Thyroid gland (tissue), 4 donors: ENCODE results near the gene PCDHA1. TPM values are rescaled to one million over a fixed set of nuclear protein-coding genes. Genes with fewer than 3 reads are reported as not detected.
"Not testable (repeated sequence)": the region's sequence is repeated elsewhere in the genome, so short reads cannot be mapped to it uniquely, and the experiment has no call there.

Source experiments
- DNase-seq, 2 donors: peaks; one replicate each; pipeline ENCODE4 v3.0.0-alpha.2; 2019
- H3K27ac ChIP-seq, 3 donors: fragments of 200-600 bp; sonication (generic); 1 replicate in 2 of 3; 2 replicates in 1 of 3; pipeline ENCODE4 v1.5.1; 2016 to 2019; ENCODE audit warnings: mild to moderate bottlenecking in 1 of 3, moderate library complexity in 1 of 3
- H3K27me3 ChIP-seq: fragments of 200-600 bp; sonication (generic); one replicate; pipeline ENCODE4 v1.5.1; 2019
- H3K36me3 ChIP-seq, 2 donors: fragments of 200-600 bp; sonication (generic); one replicate each; pipeline ENCODE4 v1.5.1; 2016 to 2019
- H3K4me1 ChIP-seq, 2 donors: fragments of 200-600 bp; sonication (generic); one replicate each; pipeline ENCODE4 v1.5.1; 2017 to 2019
- H3K4me3 ChIP-seq, 3 donors: fragments of 200-600 bp; sonication (generic); replicated peaks in 1 of 3; 1 replicate in 2 of 3; 2 replicates in 1 of 3; pipeline ENCODE4 v1.5.1; 2016; ENCODE audit warnings: mild to moderate bottlenecking in 1 of 3
- H3K9me3 ChIP-seq: fragments of 200-600 bp; sonication (generic); one replicate; pipeline ENCODE4 v1.5.1; 2017
- CTCF ChIP-seq, 6 experiments: fragments of 200-600 bp in 3 of 6; fragments of 450-650 bp in 3 of 6; sonication (generic) in 3 of 6; IDR thresholded peaks; one replicate each; pipeline ENCODE4 v1.5.1; 2016 to 2019; ENCODE audit warnings: antibody characterized with exemption in 6 of 6, mild to moderate bottlenecking in 2 of 6, inconsistent platforms in 1 of 6, moderate library complexity in 1 of 6
- POLR2A ChIP-seq, 2 donors: fragments of 450-650 bp; IDR thresholded peaks; one replicate each; pipeline ENCODE4 v1.6.1; 2017; ENCODE audit warnings: antibody characterized with exemption in 2 of 2, mild to moderate bottlenecking in 2 of 2, moderate library complexity in 1 of 2
- WGBS, 2 donors: methylation state at CpG; one replicate each; pipeline ENCODE4 v1.1.5; 2017; 5-methylcytosine and 5-hydroxymethylcytosine counted together
- intact Hi-C: fragments of 100-400 bp; cut with DNase I; formaldehyde crosslinking; loops from one replicate; pipeline ENCODE4 v1.15.1; 2023
- total RNA-seq, 4 donors: library from RNA; depleted of rRNA; stranded (reverse); fragments of >200 nt; gene quantifications; one replicate each; pipeline ENCODE4 v1.2.3, GENCODE V29; 2016

The PCDHA1 gene
- total RNA-seq, 4 donors from 2014 or later, result 0.13 TPM; not detected in 3

- TF ChIP-seq POLR2A (IDR thresholded peaks at IDR 0.05), result no peak
- TF ChIP-seq CTCF (IDR thresholded peaks at IDR 0.05), result no peak
- Histone ChIP-seq H3K36me3 (no peaks in the 10 kb centered on the region), H3K27me3 (no peaks in the 10 kb centered on the region), H3K9me3 (peaks cover 3% of the 10 kb centered on the region), H3K4me3 (no peak overlapping the region), H3K27ac (no peak overlapping the region), H3K4me1 (no peaks in the 10 kb centered on the region)
- intact Hi-C loops, result no loop called here
- WGBS, 2 donors, result 78 to 83% methylated on average over 4 of the region's 4 CpGs
- no peak for DNase-seq
Measured at GRCh38 chr5:140767444-140767843, 18.5 kb upstream of the PCDHA1 start.

- intact Hi-C loops, result no loop called here
- H3K9me3 ChIP-seq, result no peaks in the 10 kb centered on the region
- no peak for DNase-seq
- no peak overlapping the region for H3K27ac ChIP-seq
- no peaks in the 10 kb centered on the region for H3K36me3 ChIP-seq
- TF ChIP-seq POLR2A (IDR thresholded peaks at IDR 0.05) (no peak), CTCF (IDR thresholded peaks at IDR 0.05) (no peak)
- no peak overlapping the region for H3K4me3 ChIP-seq
- H3K4me1 ChIP-seq, result no peaks in the 10 kb centered on the region
- H3K27me3 ChIP-seq, result no peaks in the 10 kb centered on the region
- WGBS, 2 donors, result 80 to 84% methylated on average over 1 of the region's 1 CpG
Measured at GRCh38 chr5:140780512-140780911, 5.4 kb upstream of the PCDHA1 start.

- DNase-seq, H3K36me3 ChIP-seq, H3K9me3 ChIP-seq, H3K27ac ChIP-seq, intact Hi-C loops, H3K27me3 ChIP-seq, H3K4me1 ChIP-seq, H3K4me3 ChIP-seq: not testable (repeated sequence)
- 34 to 59% methylated on average over 9 to 16 of the region's 44 CpGs for WGBS, 2 donors
Measured at GRCh38 chr5:140787422-140787821, 1.5 kb downstream of the PCDHA1 start.

- H3K27me3 ChIP-seq, H3K36me3 ChIP-seq, intact Hi-C loops, DNase-seq, H3K9me3 ChIP-seq, H3K4me1 ChIP-seq, H3K4me3 ChIP-seq, H3K27ac ChIP-seq: not testable (repeated sequence)
- WGBS, 2 donors, result 25 to 26% methylated on average over 6 to 36 of the region's 70 CpGs
Measured at GRCh38 chr5:140787849-140788504, 2.0 kb downstream of the PCDHA1 start.

- TF ChIP-seq POLR2A (IDR thresholded peaks at IDR 0.05), result no peak
- TF ChIP-seq CTCF (IDR thresholded peaks at IDR 0.05), result no peak
- Histone ChIP-seq H3K4me3 (no peak overlapping the region), H3K4me1 (no peaks in the 10 kb centered on the region), H3K27me3 (no peaks in the 10 kb centered on the region), H3K9me3 (peaks cover 6% of the 10 kb centered on the region), H3K27ac (no peak overlapping the region), H3K36me3 (no peaks in the 10 kb centered on the region)
- intact Hi-C loops, result no loop called here
- WGBS, 2 donors, result 21 to 39% methylated on average over 2 of the region's 2 CpGs
- no peak for DNase-seq
Measured at GRCh38 chr5:140791089-140791488, 5.1 kb downstream of the PCDHA1 start.

GRCh38 chr5:140794595-140795258 lies 8.8 kb downstream of the PCDHA1 start, which contains the start of gene PCDHA2:
TSS of gene PCDHA2 (plus strand) at chr5:140794852.
- H3K4me3 ChIP-seq, result no peak within 1 kb of the TSS
- intact Hi-C loops, result no loop called here
- H3K4me1 ChIP-seq, result no peaks in the 10 kb centered on the region
- no peak for DNase-seq
- no peaks in the 10 kb centered on the region for H3K36me3 ChIP-seq
- no peak within 1 kb of the TSS for H3K27ac ChIP-seq
- 14 to 15% methylated on average over 18 to 27 of the region's 27 CpGs for WGBS, 2 donors
- no peak for TF ChIP-seq POLR2A (IDR thresholded peaks at IDR 0.05)
- TF ChIP-seq CTCF (IDR thresholded peaks at IDR 0.05), result no peak
- no peaks in the 10 kb centered on the region for H3K9me3 ChIP-seq
- H3K27me3 ChIP-seq, result no peaks in the 10 kb centered on the region
